ENCODE results near the gene ADAMTS14.
"Not testable (repeated sequence)": the region's sequence is repeated elsewhere in the genome, so short reads cannot be mapped to it uniquely, and the experiment has no call there.

Gene ADAMTS14

DNA sequence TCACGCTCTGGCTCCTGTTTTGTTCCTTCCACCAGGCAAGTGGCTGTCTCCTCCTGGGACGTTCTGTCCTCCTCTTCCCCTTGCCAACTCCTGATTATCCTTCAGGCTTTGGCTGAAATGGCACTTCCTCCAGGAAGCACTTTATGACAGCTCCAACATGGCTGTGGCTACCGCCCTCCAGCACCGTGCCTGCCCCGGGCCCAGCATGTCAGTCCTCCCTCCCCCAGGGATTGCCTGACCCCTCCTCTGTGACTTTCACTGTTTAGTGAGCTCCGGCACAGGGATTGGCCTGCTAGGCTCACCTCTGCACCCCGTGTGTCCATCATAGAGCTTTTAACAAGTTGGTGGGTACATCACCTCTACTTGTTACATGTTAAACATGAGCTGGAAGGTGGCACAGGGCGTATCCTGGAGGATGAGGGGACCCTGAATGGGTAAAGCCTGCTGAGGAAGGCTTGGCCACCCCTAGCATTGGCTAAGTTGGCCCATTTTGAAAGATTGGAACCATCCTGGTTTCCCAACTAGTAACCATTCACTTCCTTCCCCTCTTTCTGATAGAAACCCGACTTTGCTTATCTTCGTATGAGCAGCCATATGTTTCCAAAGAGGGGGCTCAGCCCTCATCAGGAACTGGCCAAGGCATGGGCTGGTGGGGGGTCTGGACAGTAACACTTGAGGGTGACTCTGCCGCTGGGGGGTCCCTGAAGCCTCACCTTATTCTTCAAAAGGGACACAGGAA is 10.5 kb upstream of the ADAMTS14 start:
- H3K9me3 ChIP-seq (ENCODE audit: insufficient read depth, low read length), result peaks cover 9% of the 10 kb centered on the region; the same call in 1 of the 2 replicates
- H3K27me3 ChIP-seq (ENCODE audit: insufficient read depth, insufficient read length), result no peaks in the 10 kb centered on the region
- no peak overlapping the region for H3K4me3 ChIP-seq (ENCODE audit: insufficient read length, low read depth)
- H3K4me1 ChIP-seq (ENCODE audit: insufficient read depth, insufficient read length), result no peaks in the 10 kb centered on the region
- no peak for DNase-seq (ENCODE audit: low read depth, low spot score)
- TF ChIP-seq ZNF274 (IDR thresholded peaks at IDR 0.05; ENCODE audit: low read depth, low read length) (no peak), SUZ12 (IDR thresholded peaks at IDR 0.05; ENCODE audit: extremely low read depth, insufficient read depth, insufficient read length) (no peak), YY1 (IDR thresholded peaks at IDR 0.05; ENCODE audit: insufficient read depth, insufficient read length) (no peak)
- no peak overlapping the region for H3K9ac ChIP-seq (ENCODE audit: insufficient read length, low read depth)
- H3K36me3 ChIP-seq (ENCODE audit: insufficient read depth, insufficient read length, low read length), result no peaks in the 10 kb centered on the region

DNA sequence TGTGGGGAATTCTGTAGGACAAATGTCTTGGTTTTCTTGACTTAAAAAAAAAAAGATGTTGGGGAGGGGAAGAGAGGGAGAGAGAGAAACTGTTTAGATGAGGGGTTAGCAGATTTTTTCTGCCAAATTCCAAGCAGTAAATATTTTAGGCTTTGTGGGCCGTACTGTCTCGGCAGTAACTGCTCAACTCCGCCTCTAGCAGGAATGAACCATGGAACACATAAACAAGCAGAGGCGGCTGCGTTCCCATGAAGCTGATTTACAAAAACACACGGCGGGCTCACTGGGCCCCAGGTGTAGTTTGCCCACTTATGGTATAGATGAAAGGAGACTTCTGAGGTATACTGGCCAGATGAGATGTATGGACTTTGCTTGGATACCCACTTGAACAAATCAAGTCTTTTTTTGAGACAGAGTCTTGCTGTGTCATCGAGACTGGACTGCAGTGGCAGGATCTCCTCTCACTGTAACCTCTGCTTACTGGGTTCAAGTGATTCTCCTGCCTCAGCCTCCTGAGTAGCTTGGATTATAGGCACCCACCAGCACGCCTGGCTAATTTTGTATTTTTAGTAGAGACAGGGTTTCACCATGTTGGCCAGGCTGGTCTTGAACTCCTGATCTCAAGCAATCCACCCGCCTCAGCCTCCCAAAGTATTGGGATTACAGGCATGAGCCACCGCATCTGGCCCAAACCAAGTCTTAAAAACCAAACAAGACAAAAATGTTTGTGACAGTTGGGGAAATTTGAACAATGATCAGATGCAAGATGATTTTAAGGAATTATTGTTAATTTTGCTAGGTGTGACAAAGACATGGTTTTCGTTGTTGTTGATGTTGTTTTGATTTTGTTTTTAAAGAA is 9.7 kb upstream of the ADAMTS14 start:
- Histone ChIP-seq H3K36me3 (ENCODE audit: insufficient read depth, insufficient read length, low read length) (no peaks in the 10 kb centered on the region), H3K9ac (ENCODE audit: insufficient read length, low read depth) (no peak overlapping the region), H3K4me3 (ENCODE audit: insufficient read length, low read depth) (no peak overlapping the region), H3K27me3 (ENCODE audit: insufficient read depth, insufficient read length) (no peaks in the 10 kb centered on the region), H3K9me3 (ENCODE audit: insufficient read depth, low read length) (peaks cover 12% of the 10 kb centered on the region; the same call in 1 of the 2 replicates), H3K4me1 (ENCODE audit: insufficient read depth, insufficient read length) (no peaks in the 10 kb centered on the region)
- TF ChIP-seq SUZ12 (IDR thresholded peaks at IDR 0.05; ENCODE audit: extremely low read depth, insufficient read depth, insufficient read length), result no peak
- no peak for TF ChIP-seq ZNF274 (IDR thresholded peaks at IDR 0.05; ENCODE audit: low read depth, low read length)
- TF ChIP-seq YY1 (IDR thresholded peaks at IDR 0.05; ENCODE audit: insufficient read depth, insufficient read length), result no peak
- DNase-seq (ENCODE audit: low read depth, low spot score), result no peak

DNA sequence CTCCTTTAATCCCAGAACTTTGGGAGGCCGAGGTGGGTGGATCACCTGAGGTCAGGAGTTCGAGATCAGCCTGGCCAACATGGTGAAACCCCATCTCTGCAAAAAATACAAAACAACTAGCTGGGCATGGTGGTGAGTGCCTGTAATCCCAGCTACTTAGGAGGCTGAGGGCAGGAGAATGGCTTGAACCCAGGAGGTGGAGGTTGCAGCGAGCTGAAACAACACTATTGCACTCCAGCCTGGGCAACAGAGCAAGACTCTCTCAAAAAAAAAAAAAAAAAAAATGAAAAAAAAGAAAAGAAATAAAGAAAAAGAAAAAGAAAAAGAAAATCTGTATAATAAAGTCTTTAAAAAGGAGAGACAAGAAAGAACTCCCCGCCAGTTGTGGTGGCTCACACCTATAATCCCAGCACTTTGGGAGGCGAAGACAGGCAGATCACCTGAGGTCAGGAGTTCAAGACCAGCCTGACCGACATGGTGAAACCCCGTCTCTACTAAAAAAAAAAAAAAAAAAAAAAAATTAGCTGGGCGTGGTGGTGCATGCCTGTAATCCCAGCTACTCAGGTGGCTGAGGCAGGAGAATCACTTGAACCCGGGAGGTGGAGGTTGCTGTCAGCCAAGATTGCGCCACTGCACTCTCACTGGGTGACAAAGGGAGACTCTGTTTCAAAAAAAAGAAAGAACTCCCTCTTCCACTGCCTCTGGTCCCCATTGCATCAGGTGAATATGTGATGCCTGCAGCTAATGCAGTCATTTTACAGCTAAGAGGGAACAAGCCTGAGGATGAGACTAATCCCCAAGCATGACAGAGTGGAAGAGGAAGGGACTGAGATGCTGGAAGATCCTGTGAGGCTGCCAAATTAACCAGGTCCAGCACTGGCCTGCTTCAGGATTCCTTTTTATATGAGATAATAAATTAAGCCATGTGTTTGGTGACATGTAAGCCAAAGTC is 8.6 kb upstream of the ADAMTS14 start:
- H3K27me3 ChIP-seq (ENCODE audit: insufficient read depth, insufficient read length); DNase-seq (ENCODE audit: low read depth, low spot score); H3K9ac ChIP-seq (ENCODE audit: insufficient read length, low read depth); H3K36me3 ChIP-seq (ENCODE audit: insufficient read depth, insufficient read length, low read length); H3K4me1 ChIP-seq (ENCODE audit: insufficient read depth, insufficient read length); H3K4me3 ChIP-seq (ENCODE audit: insufficient read length, low read depth): not testable (repeated sequence)
- H3K9me3 ChIP-seq (ENCODE audit: insufficient read depth, low read length), result peaks cover 14% of the 10 kb centered on the region; the same call in 1 of the 2 replicates

DNA sequence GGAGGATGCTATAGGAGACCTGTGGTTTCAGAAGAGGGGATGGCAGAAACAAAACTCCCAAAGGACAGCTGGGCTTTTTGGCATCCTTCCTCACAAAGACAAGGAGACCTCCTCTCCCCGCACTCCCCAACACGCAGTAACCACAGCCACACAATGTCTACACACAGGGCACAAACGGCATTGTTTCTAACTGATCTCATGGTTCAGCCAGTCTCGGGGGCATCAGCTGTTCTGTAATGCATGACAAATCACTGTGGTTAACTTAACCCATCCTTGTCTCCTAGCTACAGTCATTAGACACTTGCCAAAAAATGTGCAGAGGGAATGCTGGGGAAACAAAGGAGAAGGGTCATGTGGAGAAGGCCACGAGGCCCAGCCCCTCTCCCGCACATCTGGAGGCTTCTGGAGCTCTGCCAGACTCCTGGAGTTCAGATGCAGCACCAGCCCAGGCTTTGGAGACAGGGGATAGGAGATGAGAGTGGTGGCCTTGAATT is 7.6 kb upstream of the ADAMTS14 start:
- TF ChIP-seq ZNF274 (IDR thresholded peaks at IDR 0.05; ENCODE audit: low read depth, low read length) (no peak), SUZ12 (IDR thresholded peaks at IDR 0.05; ENCODE audit: extremely low read depth, insufficient read depth, insufficient read length) (no peak), YY1 (IDR thresholded peaks at IDR 0.05; ENCODE audit: insufficient read depth, insufficient read length) (no peak)
- Histone ChIP-seq H3K27me3 (ENCODE audit: insufficient read depth, insufficient read length) (no peaks in the 10 kb centered on the region), H3K9me3 (ENCODE audit: insufficient read depth, low read length) (peaks cover 16% of the 10 kb centered on the region; the same call in 1 of the 2 replicates), H3K9ac (ENCODE audit: insufficient read length, low read depth) (no peak overlapping the region), H3K4me3 (ENCODE audit: insufficient read length, low read depth) (no peak overlapping the region), H3K36me3 (ENCODE audit: insufficient read depth, insufficient read length, low read length) (no peaks in the 10 kb centered on the region), H3K4me1 (ENCODE audit: insufficient read depth, insufficient read length) (no peaks in the 10 kb centered on the region)
- DNase-seq (ENCODE audit: low read depth, low spot score), result no peak

DNA sequence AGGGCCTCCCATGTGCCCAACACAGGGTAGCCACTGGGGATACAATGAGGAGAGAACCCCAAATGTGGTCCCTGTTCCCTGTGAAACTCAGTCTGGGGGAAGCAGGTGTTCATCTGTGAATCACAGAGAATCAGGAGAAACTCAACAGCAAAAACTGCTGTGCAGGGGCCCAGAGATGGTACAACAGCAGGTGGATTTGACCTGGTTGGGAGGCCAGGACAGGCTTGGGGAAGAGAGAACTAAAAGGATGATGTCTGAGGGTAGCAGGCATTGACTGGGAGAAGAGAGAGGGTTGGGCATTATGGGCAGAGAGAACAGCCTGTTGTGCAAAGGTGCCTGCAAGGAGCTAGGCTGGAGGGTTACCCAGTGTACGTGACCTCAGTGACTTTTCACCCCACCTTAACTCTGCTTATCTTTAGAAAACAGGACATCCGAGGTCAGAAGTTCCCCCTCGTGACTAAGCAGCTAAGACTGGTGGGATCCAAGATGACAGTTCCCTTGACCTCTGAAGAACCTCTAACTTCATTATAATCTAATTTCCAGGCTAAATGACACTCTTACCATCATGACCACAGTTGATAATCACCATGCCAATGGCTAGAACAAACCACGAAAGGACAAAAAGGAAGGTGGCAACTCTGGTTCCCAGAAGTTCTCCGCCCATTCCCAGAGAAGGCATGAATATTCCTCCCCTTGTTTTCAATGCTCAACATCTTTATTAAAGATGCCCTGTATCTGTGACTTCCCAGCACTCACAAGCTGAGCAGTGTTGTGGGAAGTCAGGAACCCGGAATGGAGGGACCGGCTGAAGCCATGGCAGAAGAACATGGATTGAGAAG is 5.1 kb upstream of the ADAMTS14 start:
- no peak overlapping the region for H3K4me3 ChIP-seq (ENCODE audit: insufficient read length, low read depth)
- peaks cover 6% of the 10 kb centered on the region for H3K27me3 ChIP-seq (ENCODE audit: insufficient read depth, insufficient read length)
- TF ChIP-seq ZNF274 (IDR thresholded peaks at IDR 0.05; ENCODE audit: low read depth, low read length), result no peak
- TF ChIP-seq SUZ12 (IDR thresholded peaks at IDR 0.05; ENCODE audit: extremely low read depth, insufficient read depth, insufficient read length), result no peak
- no peak for TF ChIP-seq YY1 (IDR thresholded peaks at IDR 0.05; ENCODE audit: insufficient read depth, insufficient read length)
- H3K4me1 ChIP-seq (ENCODE audit: insufficient read depth, insufficient read length), result peaks cover 3% of the 10 kb centered on the region
- peaks cover 16% of the 10 kb centered on the region; the same call in 1 of the 2 replicates for H3K9me3 ChIP-seq (ENCODE audit: insufficient read depth, low read length)
- no peak overlapping the region for H3K9ac ChIP-seq (ENCODE audit: insufficient read length, low read depth)
- no peak for DNase-seq (ENCODE audit: low read depth, low spot score)
- H3K36me3 ChIP-seq (ENCODE audit: insufficient read depth, insufficient read length, low read length), result no peaks in the 10 kb centered on the region

DNA sequence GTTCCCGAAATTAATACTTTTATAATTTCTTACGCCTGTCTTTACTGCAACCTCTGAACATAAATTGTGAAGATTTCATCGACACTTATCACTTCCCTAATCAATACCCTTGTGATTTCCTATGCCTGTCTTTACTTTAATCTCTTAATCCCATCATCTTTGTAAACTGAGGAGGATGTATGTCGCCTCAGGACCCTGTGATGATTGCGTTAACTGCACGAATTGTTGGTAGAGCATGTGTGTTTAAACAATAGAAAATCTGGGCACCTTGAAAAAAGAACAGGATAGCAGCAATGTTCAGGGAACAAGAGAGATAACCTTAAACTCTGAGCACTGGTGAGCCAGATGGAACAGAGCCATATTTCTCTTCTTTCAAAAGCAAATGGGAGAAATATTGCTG is 4.5 kb upstream of the ADAMTS14 start:
- not testable (repeated sequence) for H3K4me3 ChIP-seq (ENCODE audit: insufficient read length, low read depth); DNase-seq (ENCODE audit: low read depth, low spot score); H3K36me3 ChIP-seq (ENCODE audit: insufficient read depth, insufficient read length, low read length); H3K4me1 ChIP-seq (ENCODE audit: insufficient read depth, insufficient read length); H3K9ac ChIP-seq (ENCODE audit: insufficient read length, low read depth)
- Histone ChIP-seq H3K9me3 (ENCODE audit: insufficient read depth, low read length) (peaks cover 16% of the 10 kb centered on the region; the same call in 1 of the 2 replicates), H3K27me3 (ENCODE audit: insufficient read depth, insufficient read length) (peaks cover 11% of the 10 kb centered on the region)

Measured in NT2/D1 (cell line).